Body of pancreas (tissue), 4 donors: ENCODE measurements around the gene KDM4C. TPM values are rescaled to one million over a fixed set of nuclear protein-coding genes. Genes with fewer than 3 reads are reported as not detected.

Experiments
- ATAC-seq: fragments of 150-250 bp; one replicate; pipeline ENCODE4 v1.9.1; 2016
- DNase-seq, 4 donors: peaks; one replicate each; pipeline ENCODE4 v3.0.0-alpha.2; 2019
- H3K27ac ChIP-seq, 4 donors: fragments of 200-600 bp; sonication (generic); 1 replicate in 3 of 4; 2 replicates in 1 of 4; pipeline versions ENCODE4 v1.5.1 to v1.6.1; 2016 to 2019; ENCODE audit warnings: mild to moderate bottlenecking in 1 of 4, mixed read lengths in 1 of 4, moderate library complexity in 1 of 4
- H3K27me3 ChIP-seq, 2 donors: fragments of 200-600 bp; sonication (generic); one replicate each; pipeline ENCODE4 v1.6.0; 2016; ENCODE audit warnings: mild to moderate bottlenecking in 1 of 2
- H3K36me3 ChIP-seq, 2 donors: fragments of 200-600 bp; sonication (generic); replicated peaks in 1 of 2; 2 replicates each; pipeline ENCODE4 v1.5.1; 2016; ENCODE audit warnings: low read depth in 2 of 2; ENCODE audit not compliant: insufficient read depth in 1 of 2
- H3K4me1 ChIP-seq: fragments of 200-600 bp; sonication (generic); one replicate; pipeline ENCODE4 v1.6.0; 2016
- H3K4me3 ChIP-seq, 2 donors: fragments of 200-600 bp; sonication (generic); 1 replicate in 1 of 2; 2 replicates in 1 of 2; pipeline ENCODE4 v1.5.1; 2016 to 2019
- H3K9me3 ChIP-seq, 3 donors: fragments of 200-600 bp; sonication (generic); 1 replicate in 2 of 3; 2 replicates in 1 of 3; pipeline ENCODE4 v1.5.1; 2016
- POLR2A ChIP-seq, 3 donors: fragments of 450-650 bp; IDR thresholded peaks; one replicate each; pipeline ENCODE4 v1.6.1; 2016; ENCODE audit warnings: antibody characterized with exemption in 3 of 3, mild to moderate bottlenecking in 2 of 3
- WGBS, 2 donors: methylation state at CpG; one replicate each; pipeline ENCODE4 v1.1.5; 2017; 5-methylcytosine and 5-hydroxymethylcytosine counted together
- intact Hi-C: fragments of 100-400 bp; cut with DNase I; formaldehyde crosslinking; loops from one replicate; pipeline ENCODE4 v1.15.1; 2023
- total RNA-seq, 2 donors: library from RNA; depleted of rRNA; stranded (reverse); fragments of >200 nt; gene quantifications; one replicate each; pipeline ENCODE4 v1.1.0, GENCODE V29; 2016
- TF ChIP-seq, protein P1 (sequence below), 7 experiments: fragments of 450-650 bp in 4 of 7; fragments of 200-600 bp in 3 of 7; sonication (generic) in 3 of 7; IDR thresholded peaks; one replicate each; pipeline ENCODE4 v1.5.1; 2016 to 2019; ENCODE audit warnings: antibody characterized with exemption in 7 of 7

KDM4C gene
- total RNA-seq, 2 donors from 2014 or later: 40.5 to 48.5 TPM

DNA sequence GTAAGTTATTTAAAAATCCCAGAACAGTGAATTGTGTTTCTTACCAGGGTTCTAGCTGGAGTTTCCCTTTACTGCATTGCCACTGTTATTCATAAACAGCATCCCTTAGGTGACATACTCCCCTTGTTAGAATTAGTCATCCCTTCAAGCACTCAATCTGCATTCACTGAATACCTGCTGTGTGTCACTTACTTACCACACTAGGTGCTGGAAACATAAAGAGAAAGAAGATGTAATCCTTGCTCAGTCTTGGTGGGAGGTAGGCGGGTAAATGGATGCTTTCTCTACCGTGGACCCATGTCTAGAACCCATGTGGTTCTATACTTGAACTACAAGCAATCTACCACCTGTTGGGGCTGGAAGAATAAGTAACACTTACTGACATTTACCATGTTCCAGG is 371.6 kb downstream of the KDM4C start:
- no peaks in the 10 kb centered on the region for H3K9me3 ChIP-seq
- peaks cover 0 to 5% of the 10 kb centered on the region in 2 donors for H3K36me3 ChIP-seq
- H3K4me3 ChIP-seq: no peak overlapping the region
- no peak for TF ChIP-seq POLR2A (IDR thresholded peaks at IDR 0.05)
- TF ChIP-seq, protein P1, sequence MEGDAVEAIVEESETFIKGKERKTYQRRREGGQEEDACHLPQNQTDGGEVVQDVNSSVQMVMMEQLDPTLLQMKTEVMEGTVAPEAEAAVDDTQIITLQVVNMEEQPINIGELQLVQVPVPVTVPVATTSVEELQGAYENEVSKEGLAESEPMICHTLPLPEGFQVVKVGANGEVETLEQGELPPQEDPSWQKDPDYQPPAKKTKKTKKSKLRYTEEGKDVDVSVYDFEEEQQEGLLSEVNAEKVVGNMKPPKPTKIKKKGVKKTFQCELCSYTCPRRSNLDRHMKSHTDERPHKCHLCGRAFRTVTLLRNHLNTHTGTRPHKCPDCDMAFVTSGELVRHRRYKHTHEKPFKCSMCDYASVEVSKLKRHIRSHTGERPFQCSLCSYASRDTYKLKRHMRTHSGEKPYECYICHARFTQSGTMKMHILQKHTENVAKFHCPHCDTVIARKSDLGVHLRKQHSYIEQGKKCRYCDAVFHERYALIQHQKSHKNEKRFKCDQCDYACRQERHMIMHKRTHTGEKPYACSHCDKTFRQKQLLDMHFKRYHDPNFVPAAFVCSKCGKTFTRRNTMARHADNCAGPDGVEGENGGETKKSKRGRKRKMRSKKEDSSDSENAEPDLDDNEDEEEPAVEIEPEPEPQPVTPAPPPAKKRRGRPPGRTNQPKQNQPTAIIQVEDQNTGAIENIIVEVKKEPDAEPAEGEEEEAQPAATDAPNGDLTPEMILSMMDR (IDR thresholded peaks at IDR 0.05): no peak
- ATAC-seq (no peak), DNase-seq (no peak)
- intact Hi-C loops: no loop called here
- WGBS, 2 donors: 48 to 50% methylated on average over 2 of the region's 2 CpGs
- no peak overlapping the region for H3K27ac ChIP-seq
- no peaks in the 10 kb centered on the region for H3K27me3 ChIP-seq
- no peaks in the 10 kb centered on the region for H3K4me1 ChIP-seq

DNA sequence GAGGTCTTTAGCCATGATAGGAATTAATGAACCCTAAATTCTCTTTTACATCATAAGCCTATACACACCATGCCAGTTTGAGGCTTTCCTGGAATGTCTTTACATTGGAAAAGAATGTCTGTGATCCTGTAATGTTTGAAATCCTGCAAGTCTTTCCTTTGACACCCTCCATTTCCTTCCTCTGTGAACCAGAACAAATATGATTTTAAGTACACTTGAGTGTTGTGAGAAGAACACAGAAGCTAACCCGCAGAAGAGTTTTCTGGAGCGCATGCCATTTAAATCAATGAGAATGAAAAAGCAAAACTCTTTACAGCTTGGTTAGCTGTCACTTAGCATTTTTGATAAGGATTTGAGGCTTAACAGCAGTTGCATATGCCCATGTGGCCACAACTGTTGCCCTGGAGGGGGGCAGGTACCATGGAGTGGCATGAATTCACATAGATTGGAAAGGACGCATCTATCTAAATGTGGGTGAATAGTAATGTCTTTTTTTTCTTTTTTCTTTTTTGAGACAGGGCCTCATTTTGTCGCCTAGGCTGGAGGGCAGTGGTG is 372.6 kb downstream of the KDM4C start:
- ATAC-seq (no peak), DNase-seq (no peak)
- intact Hi-C loops: no loop called here
- Histone ChIP-seq H3K27me3 (no peaks in the 10 kb centered on the region), H3K27ac (no peak overlapping the region), H3K9me3 (no peaks in the 10 kb centered on the region), H3K36me3 (peaks cover 0 to 5% of the 10 kb centered on the region in 2 donors), H3K4me1 (no peaks in the 10 kb centered on the region), H3K4me3 (no peak overlapping the region)
- TF ChIP-seq, protein P1 (IDR thresholded peaks at IDR 0.05): no peak
- no peak for TF ChIP-seq POLR2A (IDR thresholded peaks at IDR 0.05)
- 93 to 98% methylated on average over 4 of the region's 4 CpGs for WGBS, 2 donors

DNA sequence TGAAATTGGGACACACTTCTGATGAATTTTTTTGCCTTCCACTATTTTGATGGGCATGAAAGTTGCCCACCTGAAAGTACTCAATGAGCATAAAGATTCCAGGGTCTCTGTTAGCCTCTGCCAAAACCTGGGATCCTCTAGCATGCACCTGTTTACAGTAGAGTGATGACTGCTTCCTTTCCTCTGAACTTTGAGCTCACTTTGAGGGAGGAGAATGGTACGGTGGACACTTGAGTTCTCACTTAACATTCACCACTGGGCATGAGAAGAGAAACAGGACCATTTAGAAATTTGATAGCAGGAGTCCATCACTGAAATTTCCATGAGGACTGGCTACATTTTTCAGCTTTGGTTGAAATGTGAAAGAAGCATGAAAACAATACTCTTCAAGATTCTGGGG is 374.8 kb downstream of the KDM4C start:
- H3K9me3 ChIP-seq: no peaks in the 10 kb centered on the region
- 0 to 29% methylated on average over 1 of the region's 1 CpG for WGBS, 2 donors
- no peak overlapping the region for H3K4me3 ChIP-seq
- no peak for DNase-seq
- ATAC-seq: no peak
- H3K36me3 ChIP-seq: peaks cover 0 to 5% of the 10 kb centered on the region in 2 donors
- no peak for TF ChIP-seq POLR2A (IDR thresholded peaks at IDR 0.05)
- TF ChIP-seq, protein P1 (IDR thresholded peaks at IDR 0.05): no peak
- H3K27me3 ChIP-seq: no peaks in the 10 kb centered on the region
- no peak overlapping the region for H3K27ac ChIP-seq
- intact Hi-C loops: no loop called here
- peaks cover 9% of the 10 kb centered on the region for H3K4me1 ChIP-seq

DNA sequence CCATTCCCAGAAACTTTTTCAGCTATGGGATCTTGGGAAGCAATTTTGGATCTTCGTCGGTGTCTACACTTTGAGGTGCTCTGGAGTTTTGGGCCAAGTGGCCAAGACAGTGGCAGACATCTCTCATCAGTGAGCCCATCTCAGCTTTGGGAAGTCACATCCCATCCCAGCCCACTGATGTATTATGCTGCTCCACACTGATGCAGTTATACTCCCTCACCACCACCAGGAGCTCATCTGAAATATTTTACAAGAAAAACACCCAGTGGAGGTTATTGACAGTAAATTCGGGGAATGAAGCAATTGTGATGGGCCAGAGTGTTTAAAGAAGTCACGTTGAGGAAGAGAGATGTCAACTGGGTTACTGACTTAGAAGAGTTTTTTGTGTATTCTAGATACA is 378.0 kb downstream of the KDM4C start:
- ATAC-seq: no peak
- Histone ChIP-seq H3K27ac (no peak overlapping the region), H3K9me3 (no peaks in the 10 kb centered on the region), H3K27me3 (no peaks in the 10 kb centered on the region), H3K4me3 (no peak overlapping the region), H3K4me1 (peaks cover 9% of the 10 kb centered on the region), H3K36me3 (no peaks in the 10 kb centered on the region)
- 93% methylated on average over 4 of the region's 4 CpGs for whole genome bisulfite sequencing, 2 donors
- TF ChIP-seq, protein P1 (IDR thresholded peaks at IDR 0.05): no peak
- TF ChIP-seq POLR2A (IDR thresholded peaks at IDR 0.05): no peak
- no peak for DNase-seq
- intact Hi-C loops: no loop called here

DNA sequence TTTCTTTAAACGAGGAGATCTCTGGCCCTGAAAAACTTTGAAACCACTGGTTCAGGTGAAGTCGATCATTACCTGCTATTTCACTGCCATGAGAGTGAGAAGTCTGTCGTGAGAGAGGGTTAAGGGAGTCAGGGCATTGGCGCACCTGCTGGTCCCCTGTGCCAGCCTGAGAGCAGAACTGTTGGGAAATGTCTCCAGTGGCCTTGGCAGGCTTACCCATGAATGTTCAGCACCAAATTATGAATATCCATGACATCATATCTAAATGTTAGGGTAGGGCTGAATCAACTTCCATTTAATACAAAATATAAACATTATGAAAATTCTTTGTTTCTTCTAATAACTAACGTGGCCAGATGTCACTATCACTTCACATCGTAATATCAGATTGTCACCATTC is 379.3 kb downstream of the KDM4C start:
- peak; percentile 68 to 79 (median 76) for DNase-seq
- peak overlapping the region in 1 of 4 donors; percentile 14 for H3K27ac ChIP-seq
- H3K4me1 ChIP-seq: peaks cover 9% of the 10 kb centered on the region
- WGBS, 2 donors: 47 to 53% methylated on average over 6 of the region's 6 CpGs
- TF ChIP-seq POLR2A (IDR thresholded peaks at IDR 0.05): no peak
- TF ChIP-seq, protein P1 (IDR thresholded peaks at IDR 0.05): no peak
- H3K36me3 ChIP-seq: no peaks in the 10 kb centered on the region
- H3K4me3 ChIP-seq: no peak overlapping the region
- H3K27me3 ChIP-seq: no peaks in the 10 kb centered on the region
- intact Hi-C loops: no loop called here
- peak; percentile 97 for ATAC-seq
- no peaks in the 10 kb centered on the region for H3K9me3 ChIP-seq
